NOMO-1 treated with dmso at 0.1 percent for 144 hours (cell line): ENCODE data around the gene PITPNC1.
"Not testable (repeated sequence)": the region's sequence is repeated elsewhere in the genome, so short reads cannot be mapped to it uniquely, and the experiment has no call there.

Source experiments
- DNase-seq: peaks from one replicate; lab custom pipeline; 2025; ENCODE audit not compliant: unreplicated experiment; lab: John Stamatoyannopoulos, UW

The PITPNC1 gene

DNA sequence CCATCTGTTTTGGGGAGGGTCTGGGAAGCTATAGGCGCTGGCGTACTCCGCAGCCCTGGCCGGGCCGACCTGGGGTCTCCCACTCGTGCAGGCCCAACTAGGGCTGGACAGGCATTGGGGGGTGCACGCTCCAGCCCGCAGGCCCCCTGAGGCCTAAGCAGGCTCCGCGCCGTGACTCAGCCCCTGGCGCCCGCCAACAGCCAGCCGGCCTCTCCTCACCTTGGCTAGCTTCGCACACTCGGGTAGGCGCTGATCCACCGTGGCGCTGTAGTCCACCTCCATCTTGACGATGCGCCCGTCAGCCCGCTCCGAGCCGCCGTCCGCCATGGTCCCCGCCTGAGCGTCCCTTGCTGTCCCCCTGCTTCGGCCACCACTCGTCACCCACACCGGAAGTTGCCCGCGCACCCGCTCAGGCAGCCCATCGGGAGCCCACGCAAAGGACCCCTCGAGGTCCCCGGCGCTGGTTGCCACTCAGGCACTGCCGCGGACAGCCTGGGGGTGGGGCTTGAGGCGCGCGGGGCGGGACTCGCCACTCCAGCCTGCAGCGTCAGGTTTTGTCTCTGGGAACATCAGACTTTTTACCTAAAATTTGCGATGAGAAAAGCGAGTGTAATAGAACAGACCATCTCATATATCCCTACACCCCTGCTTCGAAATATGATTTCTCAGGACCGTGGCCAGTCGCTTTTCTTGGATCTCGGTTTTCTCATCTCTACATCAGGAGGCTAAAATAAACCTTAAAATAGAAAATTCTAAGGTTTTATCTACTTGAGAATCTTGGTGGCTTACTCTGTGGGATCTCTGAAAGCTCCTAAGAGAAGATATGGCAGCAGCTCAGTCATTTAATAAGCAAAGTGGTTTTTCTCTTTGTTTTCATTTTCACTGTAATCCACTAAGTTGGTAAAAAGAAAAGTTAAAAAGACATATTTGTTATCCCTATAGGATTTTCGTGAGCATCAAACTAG, 10.6 kb upstream of the PITPNC1 start, which contains the start of gene PSMD12:
Gene PSMD12 (minus strand): TSS at position 385 of the 965 bp plus-strand sequence. CDS start 58 bp downstream, at position 327.
- peak; percentile 86 for DNase-seq

- no peak for DNase-seq
These were observed 7.4 kb upstream of the PITPNC1 start for GRCh38 chr17:67369676-67370075.

- no peak for DNase-seq
These were observed 4.3 kb upstream of the PITPNC1 start for GRCh38 chr17:67372751-67373150.

DNA sequence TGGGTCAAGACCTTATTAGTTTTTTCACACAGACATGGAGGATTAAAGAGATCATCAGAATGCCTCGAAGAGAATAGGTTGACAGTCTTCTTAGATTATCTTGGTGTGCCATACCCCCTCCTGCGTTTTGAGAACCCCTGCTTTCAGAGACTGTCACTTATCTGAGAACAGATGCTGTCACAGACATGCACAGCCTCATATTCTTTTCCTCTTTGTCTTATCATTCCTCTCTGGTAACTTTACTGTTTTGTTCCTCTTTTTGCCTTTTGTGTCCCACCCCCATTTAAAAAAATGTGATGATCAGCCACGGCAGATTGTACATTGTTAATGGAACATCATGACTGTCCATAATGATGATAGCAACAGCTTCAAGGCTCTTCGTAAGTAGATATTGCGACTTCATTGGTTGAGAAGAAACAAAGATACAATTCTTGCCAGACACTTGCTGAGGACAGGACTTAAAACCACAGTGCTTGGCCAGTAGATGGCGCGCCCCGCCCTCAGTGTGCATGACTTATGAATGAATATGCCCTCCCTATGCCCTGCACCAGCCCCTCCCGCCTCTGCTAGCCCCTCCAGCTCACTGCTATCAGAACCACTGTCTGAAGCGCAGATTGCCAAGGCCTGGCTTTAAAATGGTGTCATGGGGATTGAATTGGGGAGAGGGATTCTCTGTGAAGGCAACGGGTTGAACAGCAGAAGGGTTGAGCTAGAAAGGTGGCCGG, 2.6 kb upstream of the PITPNC1 start:
- DNase-seq, result peak; percentile 72

GRCh38 chr17:67375054-67375427, 2.0 kb upstream of the PITPNC1 start:
- DNase-seq, result no peak

DNA sequence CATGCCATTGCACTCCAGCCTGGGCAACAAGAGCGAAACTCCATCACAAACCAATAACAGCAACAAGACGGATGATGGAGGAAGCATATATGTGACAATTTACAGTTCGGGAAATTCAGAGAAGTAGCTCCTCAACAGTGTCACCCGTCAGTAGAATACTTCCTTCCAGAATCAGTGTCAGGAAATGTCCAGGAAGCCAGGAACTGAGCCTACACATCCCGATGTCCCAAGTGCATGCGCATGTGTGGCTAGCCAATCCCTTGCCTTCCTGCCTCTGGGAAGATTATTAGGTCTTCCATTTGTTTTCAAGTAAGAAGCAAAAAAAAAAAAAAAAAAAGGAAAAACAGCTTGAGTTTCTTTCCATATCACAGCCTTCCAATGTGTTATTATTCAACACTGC, 1.4 kb upstream of the PITPNC1 start:
- no peak for DNase-seq

GRCh38 chr17:67376415-67376736, 705 bp upstream of the PITPNC1 start:
- DNase-seq, result no peak

- no peak for DNase-seq
These were observed 690 bp downstream of the PITPNC1 start for GRCh38 chr17:67377488-67378453.

DNA sequence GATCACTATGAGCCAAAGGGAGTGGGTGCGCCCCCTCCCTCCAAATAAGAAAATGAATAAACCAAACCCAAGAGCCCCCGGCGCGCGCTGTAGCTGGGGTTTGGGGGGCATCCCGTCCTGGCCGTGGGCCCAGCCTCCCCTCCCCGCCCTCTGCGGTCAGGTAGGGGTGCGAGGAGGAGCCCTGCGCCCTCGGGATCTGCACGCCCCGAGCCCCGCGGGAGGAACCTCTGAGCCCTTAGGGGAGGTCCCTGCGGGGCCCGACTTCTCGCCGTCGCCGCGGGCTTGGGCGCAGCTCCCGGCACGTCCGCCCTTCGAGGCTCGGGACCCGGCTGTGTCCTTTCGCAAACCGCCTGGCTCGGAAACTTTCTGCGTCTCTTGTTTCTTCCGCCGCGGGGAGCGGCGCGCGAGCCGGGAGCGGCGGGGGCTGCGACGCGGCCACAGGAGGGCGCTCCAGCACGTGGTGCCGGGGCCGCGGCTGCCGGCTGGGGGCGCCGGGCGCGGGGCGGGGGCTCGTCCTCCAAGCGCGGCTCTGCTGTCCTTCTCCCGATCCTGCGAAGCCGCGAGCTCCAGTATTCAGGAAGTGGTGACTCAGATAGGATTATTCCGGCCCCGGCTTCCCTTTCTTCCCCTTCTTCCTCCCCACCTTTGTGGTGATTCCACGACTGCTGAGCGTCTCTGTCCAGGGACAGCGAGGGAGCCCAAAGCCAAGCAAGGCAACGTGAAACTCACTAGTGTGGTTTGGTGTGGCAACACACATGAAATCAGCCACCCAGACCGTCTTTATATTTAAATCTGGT, 1.6 kb downstream of the PITPNC1 start:
- peak; percentile 58 for DNase-seq

- no peak for DNase-seq
These were observed 2.2 kb downstream of the PITPNC1 start for GRCh38 chr17:67379251-67379630.

GRCh38 chr17:67381929-67382257, 4.8 kb downstream of the PITPNC1 start:
- DNase-seq, result no peak

- no peak for DNase-seq
These were observed 8.3 kb downstream of the PITPNC1 start for GRCh38 chr17:67385122-67385988.

DNA sequence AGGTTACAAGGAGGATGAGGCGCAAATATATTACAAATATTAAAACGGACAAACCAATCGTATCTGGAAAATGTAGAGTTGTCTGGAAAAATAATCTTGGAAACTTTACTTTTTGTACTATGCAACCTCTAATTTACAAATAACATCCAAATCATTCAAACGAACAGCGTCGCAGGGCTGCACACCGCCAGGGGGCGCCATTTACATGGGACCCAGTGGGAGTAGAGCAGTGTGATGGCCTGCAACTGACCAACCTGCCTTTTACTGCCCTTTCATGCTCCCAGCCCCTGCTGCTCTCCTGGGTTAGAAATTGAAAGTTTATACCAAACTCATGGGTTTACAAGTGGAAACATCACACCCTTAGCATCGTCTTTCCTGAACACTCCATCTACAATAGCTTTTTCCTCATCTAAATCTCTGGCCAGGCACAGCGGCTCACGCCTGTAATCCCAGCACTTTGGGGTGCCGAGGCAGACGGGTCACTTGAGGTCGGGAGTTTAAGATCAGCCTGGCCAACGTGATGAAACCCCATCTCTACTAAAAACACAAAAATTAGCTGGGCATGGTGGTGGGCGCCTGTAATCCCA, 10.0 kb downstream of the PITPNC1 start:
- peak; percentile 5 for DNase-seq

DNA sequence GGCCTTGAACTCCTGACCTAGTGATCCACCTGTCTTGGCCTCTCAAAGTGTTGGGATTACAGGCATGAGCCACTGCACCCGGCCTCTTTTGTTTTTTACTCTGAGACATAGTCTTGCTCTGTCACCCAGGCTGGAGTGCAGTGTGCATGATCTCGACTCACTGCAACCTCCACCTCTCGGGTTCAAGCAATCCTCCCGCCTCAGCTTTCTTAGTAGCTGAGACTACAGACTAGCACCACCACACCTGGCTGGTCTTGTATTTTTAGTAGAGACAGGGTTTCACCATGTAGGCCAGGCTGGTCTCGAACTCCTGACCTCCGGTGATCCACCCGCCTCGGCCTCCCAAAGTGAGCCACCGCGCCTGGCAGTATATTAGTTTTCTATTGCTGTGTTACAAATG, 11.5 kb downstream of the PITPNC1 start:
- not testable (repeated sequence) for DNase-seq

- DNase-seq, result no peak
These were observed 11.9 kb downstream of the PITPNC1 start for GRCh38 chr17:67388986-67389385.

DNA sequence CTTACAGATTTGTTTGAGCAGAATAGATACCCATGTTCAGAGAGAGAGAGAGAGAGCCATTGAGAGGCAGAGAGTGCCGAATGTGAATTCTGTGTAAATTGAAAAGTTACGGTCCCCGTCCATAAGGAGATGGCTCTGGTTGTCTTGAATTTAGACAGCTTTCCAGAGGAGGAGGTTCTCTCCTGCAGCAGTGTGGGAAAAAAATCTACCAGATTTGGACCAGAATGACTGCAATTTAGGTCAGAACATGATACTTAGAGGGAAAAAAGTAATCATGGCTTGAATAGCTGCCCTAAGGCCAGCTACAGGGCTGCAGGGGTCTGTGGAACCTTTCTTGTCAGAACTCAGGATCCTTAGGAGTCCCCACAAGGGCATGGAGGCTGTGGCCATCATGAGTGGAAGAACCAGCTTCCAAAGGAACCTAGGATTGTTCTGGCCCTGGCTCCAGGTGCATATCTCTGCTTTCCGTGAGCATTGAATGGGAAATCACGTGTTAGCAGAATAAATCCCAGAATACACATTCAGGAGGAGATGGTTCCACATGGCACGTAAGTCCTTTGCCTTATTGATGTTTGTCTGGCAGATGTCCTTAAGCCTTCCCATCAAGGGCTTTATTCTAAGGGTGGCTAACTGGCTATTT, 13.0 kb downstream of the PITPNC1 start:
- no peak for DNase-seq

GRCh38 chr17:67390646-67391361, 13.7 kb downstream of the PITPNC1 start:
- no peak for DNase-seq

DNA sequence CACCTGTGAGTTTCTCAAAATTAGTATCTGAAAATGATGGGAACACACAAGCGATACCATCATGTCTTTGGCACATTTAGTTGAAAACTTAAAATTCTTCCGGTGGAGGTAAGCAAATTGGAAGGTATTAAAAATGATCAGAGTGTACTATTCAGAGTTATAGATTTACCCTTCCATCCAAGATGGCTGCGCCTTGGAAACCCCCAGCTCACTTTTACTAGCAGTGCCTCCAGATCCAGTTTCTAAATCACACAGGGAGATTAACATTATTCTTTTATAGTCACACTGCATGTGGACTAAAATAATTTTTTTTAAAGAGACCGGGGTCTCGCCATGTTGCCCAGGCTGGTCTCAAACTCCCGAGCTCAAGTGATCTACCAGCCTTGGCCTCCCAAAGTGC, 15.0 kb downstream of the PITPNC1 start:
- DNase-seq, result no peak
